Renal pelvis (tissue), 4 donors: ENCODE data around the gene INPP5K. TPM values are rescaled to one million over a fixed set of nuclear protein-coding genes. Genes with fewer than 3 reads are reported as not detected.
A peak's percentile ranks its signal among the peaks of the same experiment; 100 is the strongest.
"Not testable (repeated sequence)": the region's sequence is repeated elsewhere in the genome, so short reads cannot be mapped to it uniquely, and the experiment has no call there.

Source experiments
- DNase-seq: peaks from one replicate; pipeline ENCODE4 v3.0.0-alpha.2; 2013
- polyA plus RNA-seq, 3 donors: library from polyadenylated mRNA; unstranded; fragments of 120-200 nt; gene quantifications; one replicate each; pipeline ENCODE4 v1.2.1, GENCODE V29; 2013; ENCODE audit not compliant: insufficient read length in 3 of 3

INPP5K gene
- polyA plus RNA-seq, 3 donors = 19.2 to 27.7 (median 25.6) TPM

DNA sequence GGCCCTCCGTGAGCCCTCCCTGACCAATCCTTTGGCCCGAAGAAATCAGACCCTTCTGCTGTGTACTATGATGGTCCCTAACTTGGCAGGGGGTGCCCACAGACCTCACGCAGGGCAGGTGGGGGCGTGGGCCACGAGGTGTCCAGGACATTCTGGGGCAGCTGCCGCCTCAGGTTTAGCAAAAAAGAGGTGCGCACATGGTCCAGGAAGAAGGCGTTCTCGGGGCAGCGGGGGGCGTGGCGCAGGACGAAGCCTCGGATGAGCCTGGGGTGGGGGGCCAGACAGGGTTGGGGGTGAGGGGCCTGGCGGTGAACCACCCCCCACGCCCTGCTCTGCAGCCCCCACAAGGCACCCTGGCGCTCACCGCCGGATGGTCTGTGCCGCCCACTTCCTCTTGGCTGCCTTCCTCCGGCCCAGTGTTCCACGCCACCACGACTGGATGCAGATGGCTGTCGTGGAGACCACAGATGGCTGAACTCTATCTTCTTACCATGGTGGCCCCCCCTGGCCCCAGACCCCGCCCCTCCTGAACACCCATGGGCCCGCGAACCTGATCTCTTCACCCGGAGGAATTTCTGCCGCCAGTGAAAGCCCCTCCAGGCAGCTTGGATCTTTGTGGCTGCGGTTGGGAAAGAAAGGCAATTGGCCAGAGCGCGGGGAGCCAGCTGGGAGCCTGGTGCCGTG lies 46.2 kb downstream of the INPP5K start:
- no peak for DNase-seq

DNA sequence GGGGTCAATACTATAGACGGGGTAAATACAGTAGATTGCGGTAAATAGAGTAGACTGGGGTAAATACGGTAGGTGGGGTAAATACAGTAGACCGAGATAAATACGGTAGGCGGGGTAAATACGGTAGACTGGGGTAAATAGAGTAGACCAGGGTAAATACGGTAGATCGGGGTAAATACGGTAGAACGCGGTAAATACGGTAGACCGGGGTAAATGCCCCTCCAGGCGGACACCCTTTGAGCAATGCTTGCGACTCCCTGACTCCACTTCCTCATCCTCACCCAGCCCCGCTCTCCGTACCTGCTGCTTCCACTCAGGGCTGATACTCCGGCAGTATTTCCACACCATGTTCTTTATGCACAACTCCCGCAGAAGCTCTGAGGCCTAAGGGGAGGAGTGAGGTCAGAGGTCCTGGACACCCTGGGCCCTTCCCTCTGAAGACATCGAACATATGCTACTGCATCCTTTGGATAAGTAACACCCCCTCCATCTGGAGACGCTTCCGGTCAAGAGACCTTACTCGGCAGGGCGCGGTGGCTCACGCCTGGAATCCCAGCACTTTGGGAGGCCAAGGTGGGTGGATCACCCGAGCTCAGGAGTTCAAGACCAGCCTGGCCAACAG lies 47.1 kb downstream of the INPP5K start:
- DNase-seq = no peak

DNA sequence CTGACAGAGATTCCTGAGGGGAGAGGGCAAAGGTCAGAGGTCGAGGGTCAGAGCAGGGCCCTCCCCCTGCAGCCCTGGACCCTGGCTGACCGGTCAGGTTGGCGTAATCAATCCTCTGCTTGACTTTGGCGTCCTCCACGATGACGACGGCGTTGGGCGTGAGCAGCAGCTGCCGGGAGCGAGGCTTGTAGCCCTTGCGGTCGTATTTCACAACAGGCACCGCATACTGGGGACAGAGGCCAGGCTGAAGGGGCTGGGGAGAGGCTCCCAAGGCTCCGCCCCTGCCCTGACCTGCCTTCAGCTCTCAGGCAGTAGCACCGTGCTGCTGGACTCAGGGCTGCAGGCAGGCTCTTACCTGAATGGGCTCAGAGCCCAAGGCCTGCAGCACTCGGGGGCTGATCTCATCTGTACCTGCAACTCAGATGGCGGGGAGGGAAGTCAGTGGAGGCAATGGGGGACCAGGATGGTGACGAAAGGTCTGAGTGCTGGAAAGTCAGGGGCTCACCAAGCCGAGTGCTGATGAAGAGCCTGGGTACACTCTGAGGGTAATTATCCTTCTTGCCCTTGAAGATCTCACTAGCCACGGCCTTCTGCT lies 48.4 kb downstream of the INPP5K start:
- peak; percentile 72 for DNase-seq

DNA sequence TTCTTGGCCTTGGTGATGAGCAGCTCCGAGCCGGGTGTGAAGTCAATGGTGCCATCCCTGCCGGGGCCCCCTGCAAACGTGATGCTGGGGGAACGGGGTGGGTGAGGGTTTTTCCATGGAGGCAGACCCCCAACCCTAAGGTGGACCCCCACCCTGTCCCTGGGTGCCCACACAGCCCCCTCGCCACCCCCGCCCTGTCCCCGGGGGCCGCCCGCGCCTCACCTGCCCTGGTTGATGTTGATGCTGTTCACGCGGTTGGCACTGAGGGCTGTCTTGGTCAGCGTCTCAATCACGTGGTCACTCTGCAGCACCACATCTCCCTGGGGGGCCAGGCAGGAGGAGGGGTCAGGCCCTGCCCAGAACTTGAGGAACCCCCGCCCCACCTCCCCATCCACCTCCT lies 49.2 kb downstream of the INPP5K start:
- DNase-seq = no peak

DNA sequence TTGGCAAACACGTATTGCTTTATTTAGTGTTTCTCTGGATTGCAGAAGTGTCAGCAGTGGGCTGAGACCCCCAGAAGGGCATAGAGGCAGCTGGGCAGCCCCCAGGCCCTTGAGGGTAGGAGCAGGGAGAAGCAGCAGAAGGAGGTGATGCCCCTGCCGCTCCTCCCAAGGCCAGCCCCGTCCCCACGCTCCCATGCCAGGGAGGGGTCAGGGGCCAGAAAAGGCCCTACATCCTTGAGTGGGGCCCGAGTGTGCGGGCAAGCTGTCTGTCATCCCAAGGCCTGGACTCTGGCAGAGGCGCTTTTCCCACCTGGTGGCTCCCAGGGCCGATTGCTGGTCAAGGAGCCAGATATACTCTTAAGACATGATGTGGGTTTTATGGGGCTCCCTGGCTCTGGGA lies 52.2 kb downstream of the INPP5K start:
- DNase-seq = no peak

DNA sequence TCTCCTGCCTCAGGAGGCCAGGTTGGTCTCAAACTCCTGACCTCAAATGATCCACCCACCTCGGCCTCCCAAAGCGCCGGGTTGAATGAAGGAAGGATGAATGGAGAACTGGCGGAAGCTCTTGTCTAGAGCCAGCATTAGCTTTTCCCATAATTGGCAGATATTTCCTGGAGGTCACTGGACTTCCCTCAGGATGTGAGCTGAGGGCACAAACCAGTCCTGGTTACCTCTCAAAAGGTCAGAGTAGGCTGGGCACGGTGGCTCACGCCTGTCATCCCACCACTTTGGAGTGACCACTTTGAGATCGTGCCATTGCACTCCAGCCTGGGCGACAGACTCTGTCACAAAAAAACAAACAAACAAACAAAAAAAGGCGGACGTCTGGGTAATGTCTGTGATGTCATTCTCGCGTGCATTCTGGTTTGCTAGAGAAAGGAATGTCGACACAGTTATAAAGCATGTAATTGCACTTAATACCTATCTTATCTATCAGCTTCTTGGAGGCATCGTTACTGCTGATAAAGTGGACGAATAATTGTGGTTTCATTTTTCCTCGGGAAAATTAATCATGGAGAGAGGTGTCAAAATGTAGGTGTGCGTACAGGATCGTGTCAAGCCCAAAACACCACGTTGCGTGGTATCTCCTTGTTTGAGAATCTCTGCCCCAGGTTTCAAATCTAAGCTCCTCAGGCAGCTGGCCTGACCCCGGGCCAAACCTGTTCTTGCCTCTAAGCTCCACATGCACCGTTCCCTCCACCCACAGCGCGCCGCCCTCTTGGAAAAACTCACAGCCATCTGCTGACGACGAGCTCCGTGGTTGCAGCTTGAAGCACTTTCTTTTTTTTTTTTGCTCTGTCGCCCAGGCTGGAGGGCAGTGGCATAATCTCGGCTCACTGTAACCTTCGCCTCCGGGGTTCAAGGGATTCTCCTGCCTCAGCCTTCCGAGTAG lies 54.0 kb downstream of the INPP5K start:
- DNase-seq = no peak

DNA sequence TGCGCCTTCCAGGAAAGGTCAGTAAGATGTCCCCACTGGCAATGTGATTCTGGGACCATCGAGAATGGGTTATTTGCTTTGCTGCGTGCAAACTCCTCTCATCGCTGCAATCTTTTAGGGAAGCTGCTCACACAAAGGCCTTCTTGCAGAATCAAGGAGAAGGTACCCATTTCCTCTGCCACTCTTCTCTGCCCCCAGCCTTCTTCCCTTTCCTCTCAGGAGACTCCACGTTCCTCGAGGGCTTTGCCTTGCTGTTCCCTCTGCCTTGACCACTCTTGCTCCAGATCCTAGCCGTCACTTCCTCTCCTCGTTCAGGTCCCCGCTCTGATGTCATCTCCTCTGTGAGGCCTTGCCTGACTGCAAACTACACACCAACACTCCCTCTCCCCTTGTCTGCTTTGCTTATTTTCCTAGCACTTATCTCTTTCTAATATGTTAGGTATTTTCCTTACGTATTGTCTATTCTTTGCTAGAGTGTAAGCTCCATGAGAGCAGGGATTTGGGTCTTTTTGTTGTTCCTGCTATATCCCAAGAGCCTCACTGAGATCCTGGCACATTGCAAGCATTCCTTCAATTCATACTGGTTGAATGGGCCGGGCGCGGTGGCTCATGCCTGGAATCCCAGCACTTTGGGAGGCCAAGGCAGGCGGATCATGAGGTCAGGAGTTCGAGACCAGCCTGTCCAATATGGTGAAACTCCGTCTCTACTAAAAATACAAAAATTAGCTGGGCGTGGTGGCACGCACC lies 55.0 kb downstream of the INPP5K start:
- no peak for DNase-seq

DNA sequence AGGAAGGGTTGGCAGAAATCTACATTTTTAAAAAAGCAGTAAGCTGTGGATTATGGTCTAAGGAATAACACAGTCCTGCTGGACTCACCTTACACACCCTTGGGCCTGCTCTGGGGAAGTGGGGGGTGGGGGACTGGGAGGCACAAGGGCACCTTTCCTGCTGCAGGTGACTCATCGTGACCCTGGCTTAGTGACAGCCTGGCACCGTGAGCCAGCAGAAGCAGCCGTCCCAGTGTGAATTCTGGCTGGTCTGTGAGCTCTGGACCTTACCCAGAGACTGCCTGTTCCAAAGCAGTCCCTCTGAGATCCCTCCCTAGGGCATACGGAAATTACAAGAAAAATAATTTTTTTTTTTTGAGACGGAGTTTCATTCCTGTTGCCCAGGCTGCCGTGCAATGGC lies 56.2 kb downstream of the INPP5K start:
- DNase-seq = no peak

DNA sequence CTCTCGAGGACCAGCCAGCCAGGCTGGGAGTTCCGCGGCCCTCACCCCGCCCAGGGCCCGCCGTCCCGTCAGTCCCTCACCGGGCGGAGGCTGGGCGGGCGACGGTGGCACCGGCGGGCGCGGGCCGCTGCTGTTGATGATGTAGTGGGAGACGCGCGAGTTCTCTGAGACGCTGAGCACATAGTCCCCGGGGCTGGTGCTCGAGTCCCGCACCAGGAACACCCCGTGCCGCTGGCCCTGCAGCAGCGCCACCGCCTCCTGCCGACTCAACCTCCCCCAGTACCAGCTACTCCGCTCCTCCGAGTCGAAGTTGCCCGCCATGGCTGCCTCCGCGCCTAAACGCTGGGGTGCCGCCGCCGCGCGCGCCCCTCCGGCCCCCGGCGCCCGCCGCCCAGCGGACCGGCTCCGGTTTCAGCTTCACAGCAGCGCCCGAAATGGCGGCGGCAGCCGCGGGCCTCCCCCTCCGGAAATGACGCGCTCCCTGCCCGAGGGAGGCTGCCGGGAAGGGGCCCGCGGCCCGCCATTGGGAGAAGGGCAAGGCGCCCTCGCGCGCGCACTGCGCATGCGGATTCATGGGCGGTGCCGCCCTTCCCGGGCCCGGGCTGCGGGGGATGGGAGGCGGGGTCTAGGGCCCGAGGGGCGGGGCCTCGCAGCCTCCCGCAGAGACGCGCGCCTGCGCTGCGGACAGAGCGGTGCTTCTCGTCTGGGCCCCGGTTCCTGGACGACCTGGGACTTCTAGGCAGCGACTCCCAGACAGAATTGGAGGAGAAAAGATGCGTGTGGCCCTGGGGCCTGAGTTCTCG lies 60.4 kb downstream of the INPP5K start, which contains the start of gene CRK:
Gene CRK, minus strand, starts transcription at position 436 of the 803 bp plus-strand sequence. Its CDS starts 115 bp downstream, at position 321.
- DNase-seq = peak; percentile 96

DNA sequence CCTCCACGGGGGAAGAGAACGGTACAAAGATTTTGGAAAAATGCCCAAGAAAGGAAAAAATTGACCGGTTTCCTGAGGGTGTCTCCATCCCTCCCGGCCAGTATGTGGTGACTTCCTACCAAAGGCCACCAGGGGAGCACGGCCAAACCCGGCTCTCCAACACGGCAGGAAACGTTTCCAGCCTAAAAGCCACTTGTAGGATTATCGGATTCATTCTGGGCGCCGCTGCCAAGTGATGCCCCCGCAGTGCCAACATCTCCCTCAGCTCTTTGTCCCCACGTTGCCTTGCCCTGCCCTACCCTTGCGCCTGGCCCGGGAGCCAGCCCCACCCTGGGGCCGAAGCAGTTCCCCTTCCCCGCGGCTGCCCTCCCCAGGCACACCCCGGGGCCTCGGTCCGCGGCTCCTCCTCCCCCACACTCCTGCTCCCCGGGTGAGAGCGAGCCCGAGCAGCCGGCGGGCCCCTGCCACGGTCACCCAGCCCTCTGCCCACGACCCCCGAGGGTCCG lies 61.1 kb downstream of the INPP5K start:
- peak; percentile 68 for DNase-seq

DNA sequence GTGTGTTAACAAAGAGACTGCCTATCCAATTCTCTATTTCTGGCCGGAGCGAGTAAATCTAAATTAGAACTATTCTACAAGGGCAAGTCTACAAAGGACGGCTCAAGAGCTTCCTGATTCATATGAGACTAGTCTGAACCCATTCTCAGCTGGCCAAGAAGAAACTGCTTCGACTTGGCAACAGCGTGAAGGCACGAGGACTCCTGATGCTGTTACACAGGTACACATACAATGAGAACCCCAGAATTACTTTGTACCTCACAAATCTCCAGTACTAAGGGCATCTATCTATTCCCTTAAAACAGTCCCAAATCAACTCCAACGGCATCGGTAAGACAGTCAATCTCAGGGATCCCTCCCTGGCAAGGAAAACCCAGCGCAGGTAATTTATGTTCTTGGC lies 61.9 kb downstream of the INPP5K start:
- no peak for DNase-seq

DNA sequence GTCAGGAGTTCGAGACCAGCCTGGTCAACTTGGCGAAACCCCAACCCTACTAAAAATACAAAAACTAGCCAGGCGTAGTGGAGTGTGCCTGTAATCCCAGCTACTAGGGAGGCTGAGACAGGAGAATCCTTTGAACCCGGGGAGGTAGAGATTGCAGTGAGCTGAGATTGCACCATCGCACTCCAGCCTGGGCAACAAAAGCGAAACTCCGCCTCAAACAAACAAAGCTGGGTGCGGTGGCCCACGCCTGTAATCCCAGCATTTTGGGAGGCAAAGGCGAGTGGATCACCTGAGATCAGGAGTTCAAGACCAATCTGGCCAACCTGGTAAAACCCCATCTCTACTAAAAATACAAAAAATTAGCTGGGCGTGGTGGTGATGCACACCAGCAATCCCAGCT lies 62.7 kb downstream of the INPP5K start:
- not testable (repeated sequence) for DNase-seq

DNA sequence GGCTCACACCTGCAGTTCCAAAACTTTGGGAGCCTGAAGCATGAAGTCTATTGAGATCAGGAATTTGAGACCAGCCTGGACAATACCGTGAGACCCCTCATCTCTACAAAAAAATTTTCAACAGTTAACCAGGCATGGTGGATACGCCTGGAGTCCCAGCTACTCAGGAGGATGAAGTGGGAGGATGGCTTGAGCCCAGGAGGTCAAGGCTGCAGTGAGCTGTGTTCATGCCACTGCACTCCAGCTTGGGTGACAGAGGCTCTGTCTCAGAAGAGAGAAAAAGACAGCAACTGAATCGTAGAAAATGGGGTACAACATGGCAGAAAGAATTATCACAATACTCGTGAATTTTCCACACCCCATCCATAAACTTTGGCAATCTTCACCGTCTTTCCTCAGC lies 63.6 kb downstream of the INPP5K start:
- DNase-seq = no peak

DNA sequence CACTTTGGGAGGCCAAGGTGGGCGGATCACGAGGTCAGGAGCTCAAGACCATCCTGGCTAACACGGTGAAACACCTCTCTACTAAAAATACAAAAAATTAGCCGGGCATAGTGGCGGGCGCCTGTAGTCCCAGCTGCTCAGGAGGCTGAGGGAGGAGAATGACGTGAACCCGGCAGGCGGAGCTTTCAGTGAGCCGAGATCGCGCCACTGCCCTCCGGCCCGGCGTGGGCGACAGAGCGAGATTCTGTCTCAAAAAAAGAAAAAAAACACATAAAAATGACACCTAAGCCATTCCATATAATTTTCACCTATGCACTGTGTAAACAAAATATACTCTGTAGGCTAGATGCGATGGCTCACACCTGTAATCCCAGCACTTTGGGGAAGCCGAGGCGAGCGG lies 66.2 kb downstream of the INPP5K start:
- not testable (repeated sequence) for DNase-seq

DNA sequence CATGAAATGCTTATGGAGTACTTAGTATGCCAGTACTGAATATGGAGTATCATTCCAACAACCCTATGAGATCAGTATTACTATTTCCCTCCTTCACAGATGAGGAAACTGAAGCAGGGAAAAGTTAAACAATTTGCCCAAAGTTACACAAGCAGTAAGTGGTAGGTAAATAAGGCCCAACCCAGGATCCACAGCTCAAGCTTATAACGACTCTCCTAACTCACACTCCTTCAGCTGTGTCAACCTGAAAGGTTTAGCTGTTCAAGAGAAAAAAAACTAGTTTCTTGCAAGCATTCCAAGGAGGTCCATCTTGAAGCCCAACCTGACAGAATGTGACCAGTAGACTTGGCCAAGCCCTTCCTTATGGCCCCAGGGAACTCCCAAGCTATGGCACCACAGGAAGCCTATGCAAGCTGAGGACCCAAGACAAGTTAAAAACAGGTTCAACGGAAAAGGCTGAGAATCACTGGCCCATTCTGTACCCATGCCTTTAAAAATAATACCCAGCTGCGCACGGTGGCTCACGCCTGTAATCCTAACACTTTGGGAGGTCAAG lies 66.9 kb downstream of the INPP5K start:
- no peak for DNase-seq

DNA sequence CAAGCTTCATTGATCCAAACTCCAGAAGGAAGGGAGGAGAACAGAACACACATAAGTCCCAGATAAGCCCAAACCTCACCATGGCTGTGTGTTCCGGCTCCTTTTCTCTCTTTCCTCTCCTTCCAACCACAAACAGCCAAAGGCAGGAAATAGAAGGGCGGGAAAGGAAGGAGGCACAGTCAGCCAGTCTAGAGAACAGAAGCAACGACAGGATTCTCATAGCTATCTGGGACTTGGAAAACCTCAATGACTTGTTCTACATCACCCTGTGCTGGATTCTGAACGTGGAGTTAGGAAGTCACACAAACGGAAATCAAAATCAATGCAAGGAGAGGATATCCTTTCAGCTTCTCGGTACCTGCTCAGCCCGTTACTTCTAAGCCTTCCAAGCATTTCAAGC lies 69.4 kb downstream of the INPP5K start:
- no peak for DNase-seq

DNA sequence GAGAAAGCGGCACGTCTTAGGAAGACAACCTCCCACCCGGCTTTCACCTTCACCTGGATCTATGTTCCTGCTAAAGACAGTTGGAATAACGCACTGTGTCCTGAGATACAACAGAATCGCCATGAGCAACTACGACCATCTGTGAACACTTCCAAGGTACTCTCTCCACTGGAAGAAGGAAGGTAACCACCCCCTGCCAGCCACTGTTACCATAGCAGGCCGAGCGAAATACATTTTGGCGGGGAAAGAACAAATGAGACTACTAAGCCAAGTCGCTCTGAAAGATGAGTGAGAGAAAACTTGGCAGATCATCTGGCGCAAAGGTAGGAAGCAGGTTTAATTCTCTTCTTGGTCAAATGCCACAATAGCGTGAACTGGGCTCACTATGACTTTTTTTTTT lies 70.2 kb downstream of the INPP5K start:
- no peak for DNase-seq

DNA sequence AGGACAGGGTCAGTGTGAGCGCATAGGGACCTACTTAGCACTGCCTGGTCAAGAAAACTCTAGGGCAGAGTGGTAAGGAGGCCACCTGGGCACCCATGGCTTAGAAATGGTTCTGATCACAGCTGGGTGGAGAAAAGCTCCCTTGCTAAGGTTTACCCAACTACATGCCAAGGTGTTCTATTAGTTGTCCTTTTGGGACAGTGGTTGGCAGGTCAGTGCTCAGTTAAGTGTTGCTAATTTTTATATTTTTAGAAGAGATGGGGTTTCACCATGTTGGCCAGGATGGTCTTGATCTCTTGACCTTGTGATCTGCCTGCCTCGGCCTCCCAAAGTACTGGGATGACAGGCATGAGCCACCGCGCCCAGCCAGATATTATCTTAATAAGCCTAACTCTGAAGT lies 70.7 kb downstream of the INPP5K start:
- DNase-seq = not testable (repeated sequence)
